KMS-11 (cell line): ENCODE data around the gene LAPTM5.

ENCODE experiments used
- H2AFZ ChIP-seq: fragments of 200-600 bp; sonication (generic); 2 replicates; pipeline ENCODE4 v1.6.1; 2016; ENCODE audit warnings: antibody characterized with exemption, mixed run types, low read depth
- H3K27ac ChIP-seq: fragments of 200-600 bp; sonication (generic); 2 replicates; pipeline ENCODE4 v1.6.1; 2016; ENCODE audit warnings: mild to moderate bottlenecking, mixed run types
- H3K27me3 ChIP-seq: fragments of 200-600 bp; sonication (generic); 2 replicates; pipeline ENCODE4 v1.6.1; 2017; ENCODE audit warnings: mild to moderate bottlenecking, low read depth, mixed run types, moderate library complexity; ENCODE audit not compliant: insufficient read depth
- H3K36me3 ChIP-seq: fragments of 200-600 bp; sonication (generic); 2 replicates; pipeline ENCODE4 v1.6.1; 2017; ENCODE audit warnings: mild to moderate bottlenecking, mixed run types; ENCODE audit not compliant: insufficient read depth
- H3K4me1 ChIP-seq: fragments of 200-600 bp; sonication (generic); 2 replicates; pipeline ENCODE4 v1.6.1; 2016; ENCODE audit warnings: mild to moderate bottlenecking, low read depth, mixed run types; ENCODE audit not compliant: poor library complexity, severe bottlenecking
- H3K4me2 ChIP-seq: fragments of 200-600 bp; sonication (generic); 2 replicates; pipeline ENCODE4 v1.7.0; 2016; ENCODE audit warnings: mild to moderate bottlenecking, mixed run types
- H3K4me3 ChIP-seq: fragments of 200-600 bp; sonication (generic); IDR thresholded peaks from 2 replicates; pipeline ENCODE4 v1.6.1; 2017; ENCODE audit warnings: low read depth, low read length, mixed read lengths; ENCODE audit not compliant: insufficient read depth
- H3K79me2 ChIP-seq: fragments of 200-600 bp; sonication (generic); 2 replicates; pipeline ENCODE4 v1.6.1; 2016; ENCODE audit warnings: low read depth, mixed run types; ENCODE audit not compliant: insufficient read depth
- H3K9ac ChIP-seq: fragments of 200-600 bp; sonication (generic); 2 replicates; pipeline ENCODE4 v1.6.1; 2016; ENCODE audit warnings: mild to moderate bottlenecking, mixed run types
- H4K20me1 ChIP-seq: fragments of 200-600 bp; sonication (generic); 2 replicates; pipeline ENCODE4 v1.6.1; 2016; ENCODE audit warnings: mild to moderate bottlenecking, mixed run types; ENCODE audit not compliant: insufficient read depth
- CTCF ChIP-seq: fragments of 200-600 bp; sonication (generic); conservative IDR thresholded peaks from 2 replicates; pipeline ENCODE4 v1.6.1; 2017; ENCODE audit warnings: low read depth, mild to moderate bottlenecking, antibody characterized with exemption, low read length, moderate library complexity, mixed read lengths

Gene LAPTM5

GRCh38 chr1:30683699-30684098 lies 73.9 kb downstream of the LAPTM5 start:
- Histone ChIP-seq H3K79me2 (no peaks in the 10 kb centered on the region), H3K4me3 (no peak overlapping the region), H3K27ac (no peak overlapping the region), H3K9ac (no peak overlapping the region), H3K36me3 (no peaks in the 10 kb centered on the region), H3K4me2 (no peak overlapping the region), H4K20me1 (no peaks in the 10 kb centered on the region), H2AFZ (no peak overlapping the region), H3K27me3 (peaks cover 14% of the 10 kb centered on the region), H3K4me1 (no peaks in the 10 kb centered on the region)
- no peak for TF ChIP-seq CTCF
